Measurements from ENCODE around the gene CPSF6. TPM values are rescaled to one million over a fixed set of nuclear protein-coding genes. Genes with fewer than 3 reads are reported as not detected.

The CPSF6 gene
- total and polyA plus RNA-seq, 2 of the 8 experiments (the other 6 are each of a cell fraction or from before 2014, with no cell fraction given), result 92.7 to 167 TPM

DNA sequence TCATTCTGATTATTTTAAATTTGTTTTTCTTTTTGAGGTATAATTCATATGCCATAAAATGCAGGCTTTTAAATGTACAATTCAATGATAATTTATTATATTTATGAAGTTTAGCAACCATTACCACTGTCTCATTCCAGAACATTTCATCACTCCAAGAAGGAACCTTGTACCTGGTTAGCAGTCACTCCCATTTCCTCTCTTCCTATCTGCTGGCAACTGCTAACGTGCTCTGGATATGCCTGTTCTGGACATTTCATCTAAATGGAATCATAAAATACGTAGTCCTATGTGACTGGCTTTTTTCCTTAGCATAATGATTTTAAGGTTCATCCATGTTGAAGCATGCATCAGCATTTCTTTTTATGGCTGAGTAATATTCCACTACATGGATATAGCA is 15.5 kb downstream of the CPSF6 start (continued):
- TF ChIP-seq, protein P1, sequence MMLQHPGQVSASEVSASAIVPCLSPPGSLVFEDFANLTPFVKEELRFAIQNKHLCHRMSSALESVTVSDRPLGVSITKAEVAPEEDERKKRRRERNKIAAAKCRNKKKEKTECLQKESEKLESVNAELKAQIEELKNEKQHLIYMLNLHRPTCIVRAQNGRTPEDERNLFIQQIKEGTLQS (IDR thresholded peaks at IDR 0.05; ENCODE audit: insufficient read depth, low read depth, low read length), result no peak
- TF ChIP-seq POLR2AphosphoS5 (IDR thresholded peaks at IDR 0.05; ENCODE audit: low read depth, low read length) (no peak), SP1 (IDR thresholded peaks at IDR 0.05; ENCODE audit: low read depth, low read length) (no peak), HDAC2 (IDR thresholded peaks at IDR 0.05; ENCODE audit: borderline replicate concordance in 1 of 2, low read depth in 2 of 2, low read length in 2 of 2) (no peak), TAF1 (IDR thresholded peaks at IDR 0.05; ENCODE audit: low read depth, low read length) (no peak), GABPA (IDR thresholded peaks at IDR 0.05; ENCODE audit: borderline replicate concordance, insufficient read depth, low read length) (no peak), KDM4A (IDR thresholded peaks at IDR 0.05; ENCODE audit: low read depth, low read length, severe bottlenecking) (no peak)
- TF ChIP-seq, protein P2, sequence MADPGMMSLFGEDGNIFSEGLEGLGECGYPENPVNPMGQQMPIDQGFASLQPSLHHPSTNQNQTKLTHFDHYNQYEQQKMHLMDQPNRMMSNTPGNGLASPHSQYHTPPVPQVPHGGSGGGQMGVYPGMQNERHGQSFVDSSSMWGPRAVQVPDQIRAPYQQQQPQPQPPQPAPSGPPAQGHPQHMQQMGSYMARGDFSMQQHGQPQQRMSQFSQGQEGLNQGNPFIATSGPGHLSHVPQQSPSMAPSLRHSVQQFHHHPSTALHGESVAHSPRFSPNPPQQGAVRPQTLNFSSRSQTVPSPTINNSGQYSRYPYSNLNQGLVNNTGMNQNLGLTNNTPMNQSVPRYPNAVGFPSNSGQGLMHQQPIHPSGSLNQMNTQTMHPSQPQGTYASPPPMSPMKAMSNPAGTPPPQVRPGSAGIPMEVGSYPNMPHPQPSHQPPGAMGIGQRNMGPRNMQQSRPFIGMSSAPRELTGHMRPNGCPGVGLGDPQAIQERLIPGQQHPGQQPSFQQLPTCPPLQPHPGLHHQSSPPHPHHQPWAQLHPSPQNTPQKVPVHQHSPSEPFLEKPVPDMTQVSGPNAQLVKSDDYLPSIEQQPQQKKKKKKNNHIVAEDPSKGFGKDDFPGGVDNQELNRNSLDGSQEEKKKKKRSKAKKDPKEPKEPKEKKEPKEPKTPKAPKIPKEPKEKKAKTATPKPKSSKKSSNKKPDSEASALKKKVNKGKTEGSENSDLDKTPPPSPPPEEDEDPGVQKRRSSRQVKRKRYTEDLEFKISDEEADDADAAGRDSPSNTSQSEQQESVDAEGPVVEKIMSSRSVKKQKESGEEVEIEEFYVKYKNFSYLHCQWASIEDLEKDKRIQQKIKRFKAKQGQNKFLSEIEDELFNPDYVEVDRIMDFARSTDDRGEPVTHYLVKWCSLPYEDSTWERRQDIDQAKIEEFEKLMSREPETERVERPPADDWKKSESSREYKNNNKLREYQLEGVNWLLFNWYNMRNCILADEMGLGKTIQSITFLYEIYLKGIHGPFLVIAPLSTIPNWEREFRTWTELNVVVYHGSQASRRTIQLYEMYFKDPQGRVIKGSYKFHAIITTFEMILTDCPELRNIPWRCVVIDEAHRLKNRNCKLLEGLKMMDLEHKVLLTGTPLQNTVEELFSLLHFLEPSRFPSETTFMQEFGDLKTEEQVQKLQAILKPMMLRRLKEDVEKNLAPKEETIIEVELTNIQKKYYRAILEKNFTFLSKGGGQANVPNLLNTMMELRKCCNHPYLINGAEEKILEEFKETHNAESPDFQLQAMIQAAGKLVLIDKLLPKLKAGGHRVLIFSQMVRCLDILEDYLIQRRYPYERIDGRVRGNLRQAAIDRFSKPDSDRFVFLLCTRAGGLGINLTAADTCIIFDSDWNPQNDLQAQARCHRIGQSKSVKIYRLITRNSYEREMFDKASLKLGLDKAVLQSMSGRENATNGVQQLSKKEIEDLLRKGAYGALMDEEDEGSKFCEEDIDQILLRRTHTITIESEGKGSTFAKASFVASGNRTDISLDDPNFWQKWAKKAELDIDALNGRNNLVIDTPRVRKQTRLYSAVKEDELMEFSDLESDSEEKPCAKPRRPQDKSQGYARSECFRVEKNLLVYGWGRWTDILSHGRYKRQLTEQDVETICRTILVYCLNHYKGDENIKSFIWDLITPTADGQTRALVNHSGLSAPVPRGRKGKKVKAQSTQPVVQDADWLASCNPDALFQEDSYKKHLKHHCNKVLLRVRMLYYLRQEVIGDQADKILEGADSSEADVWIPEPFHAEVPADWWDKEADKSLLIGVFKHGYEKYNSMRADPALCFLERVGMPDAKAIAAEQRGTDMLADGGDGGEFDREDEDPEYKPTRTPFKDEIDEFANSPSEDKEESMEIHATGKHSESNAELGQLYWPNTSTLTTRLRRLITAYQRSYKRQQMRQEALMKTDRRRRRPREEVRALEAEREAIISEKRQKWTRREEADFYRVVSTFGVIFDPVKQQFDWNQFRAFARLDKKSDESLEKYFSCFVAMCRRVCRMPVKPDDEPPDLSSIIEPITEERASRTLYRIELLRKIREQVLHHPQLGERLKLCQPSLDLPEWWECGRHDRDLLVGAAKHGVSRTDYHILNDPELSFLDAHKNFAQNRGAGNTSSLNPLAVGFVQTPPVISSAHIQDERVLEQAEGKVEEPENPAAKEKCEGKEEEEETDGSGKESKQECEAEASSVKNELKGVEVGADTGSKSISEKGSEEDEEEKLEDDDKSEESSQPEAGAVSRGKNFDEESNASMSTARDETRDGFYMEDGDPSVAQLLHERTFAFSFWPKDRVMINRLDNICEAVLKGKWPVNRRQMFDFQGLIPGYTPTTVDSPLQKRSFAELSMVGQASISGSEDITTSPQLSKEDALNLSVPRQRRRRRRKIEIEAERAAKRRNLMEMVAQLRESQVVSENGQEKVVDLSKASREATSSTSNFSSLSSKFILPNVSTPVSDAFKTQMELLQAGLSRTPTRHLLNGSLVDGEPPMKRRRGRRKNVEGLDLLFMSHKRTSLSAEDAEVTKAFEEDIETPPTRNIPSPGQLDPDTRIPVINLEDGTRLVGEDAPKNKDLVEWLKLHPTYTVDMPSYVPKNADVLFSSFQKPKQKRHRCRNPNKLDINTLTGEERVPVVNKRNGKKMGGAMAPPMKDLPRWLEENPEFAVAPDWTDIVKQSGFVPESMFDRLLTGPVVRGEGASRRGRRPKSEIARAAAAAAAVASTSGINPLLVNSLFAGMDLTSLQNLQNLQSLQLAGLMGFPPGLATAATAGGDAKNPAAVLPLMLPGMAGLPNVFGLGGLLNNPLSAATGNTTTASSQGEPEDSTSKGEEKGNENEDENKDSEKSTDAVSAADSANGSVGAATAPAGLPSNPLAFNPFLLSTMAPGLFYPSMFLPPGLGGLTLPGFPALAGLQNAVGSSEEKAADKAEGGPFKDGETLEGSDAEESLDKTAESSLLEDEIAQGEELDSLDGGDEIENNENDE (IDR thresholded peaks at IDR 0.05; ENCODE audit: insufficient replicate concordance, low read length), result no peak
